Activated CD4-positive, alpha-beta T cell treated with anti-CD3 and anti-CD28 coated beads, Interleukin-2, amount 50 U/mL, for 16 hours (primary cell): ENCODE results near the gene TFF1.

ENCODE experiments used
- DNase-seq: peaks from one replicate; pipeline ENCODE4 v3.0.0-alpha.2; 2020

The TFF1 gene

GRCh38 chr21:42340187-42341050 lies 25.9 kb downstream of the TFF1 start:
- DNase-seq = no peak

GRCh38 chr21:42338729-42339715 lies 27.3 kb downstream of the TFF1 start:
- peak; percentile 79 for DNase-seq

- DNase-seq = peak; percentile 71
Measured at GRCh38 chr21:42337830-42338728, 28.3 kb downstream of the TFF1 start.

GRCh38 chr21:42337276-42337675 lies 29.1 kb downstream of the TFF1 start:
- no peak for DNase-seq

GRCh38 chr21:42336054-42336453 lies 30.3 kb downstream of the TFF1 start:
- no peak for DNase-seq

GRCh38 chr21:42332557-42333317 lies 33.6 kb downstream of the TFF1 start:
- no peak for DNase-seq

- no peak for DNase-seq
Measured at GRCh38 chr21:42331660-42332059, 34.7 kb downstream of the TFF1 start.

- no peak for DNase-seq
Measured at GRCh38 chr21:42330380-42331371, 35.7 kb downstream of the TFF1 start.

- DNase-seq = no peak
Measured at GRCh38 chr21:42324896-42325295, 41.4 kb downstream of the TFF1 start.

- no peak for DNase-seq
Measured at GRCh38 chr21:42321845-42322244, 44.5 kb downstream of the TFF1 start.

GRCh38 chr21:42321231-42321630 lies 45.1 kb downstream of the TFF1 start:
- DNase-seq = no peak

- DNase-seq = no peak
Measured at GRCh38 chr21:42320791-42321190, 45.5 kb downstream of the TFF1 start.

- no peak for DNase-seq
Measured at GRCh38 chr21:42319851-42320572, 46.3 kb downstream of the TFF1 start.

- DNase-seq = no peak
Measured at GRCh38 chr21:42319376-42319775, 47.0 kb downstream of the TFF1 start.

GRCh38 chr21:42317826-42318746 lies 48.2 kb downstream of the TFF1 start:
- no peak for DNase-seq

GRCh38 chr21:42317341-42317741 lies 49.0 kb downstream of the TFF1 start:
- no peak for DNase-seq

GRCh38 chr21:42316891-42317290 lies 49.4 kb downstream of the TFF1 start:
- DNase-seq = no peak

GRCh38 chr21:42315296-42315891 lies 50.9 kb downstream of the TFF1 start, which contains the start of gene TFF3:
TFF3 (minus strand) TSS chr21:42315409; CDS start chr21:42315374, 35 bp downstream.
- no peak for DNase-seq
